Measurements from ENCODE around the gene SRM. TPM values are rescaled to one million over a fixed set of nuclear protein-coding genes. Genes with fewer than 3 reads are reported as not detected.

Gene SRM
- total and polyA plus RNA-seq, 2 donors (not counting 1 experiment from before 2014, with no cell fraction given): 38.9 to 79.2 TPM

DNA sequence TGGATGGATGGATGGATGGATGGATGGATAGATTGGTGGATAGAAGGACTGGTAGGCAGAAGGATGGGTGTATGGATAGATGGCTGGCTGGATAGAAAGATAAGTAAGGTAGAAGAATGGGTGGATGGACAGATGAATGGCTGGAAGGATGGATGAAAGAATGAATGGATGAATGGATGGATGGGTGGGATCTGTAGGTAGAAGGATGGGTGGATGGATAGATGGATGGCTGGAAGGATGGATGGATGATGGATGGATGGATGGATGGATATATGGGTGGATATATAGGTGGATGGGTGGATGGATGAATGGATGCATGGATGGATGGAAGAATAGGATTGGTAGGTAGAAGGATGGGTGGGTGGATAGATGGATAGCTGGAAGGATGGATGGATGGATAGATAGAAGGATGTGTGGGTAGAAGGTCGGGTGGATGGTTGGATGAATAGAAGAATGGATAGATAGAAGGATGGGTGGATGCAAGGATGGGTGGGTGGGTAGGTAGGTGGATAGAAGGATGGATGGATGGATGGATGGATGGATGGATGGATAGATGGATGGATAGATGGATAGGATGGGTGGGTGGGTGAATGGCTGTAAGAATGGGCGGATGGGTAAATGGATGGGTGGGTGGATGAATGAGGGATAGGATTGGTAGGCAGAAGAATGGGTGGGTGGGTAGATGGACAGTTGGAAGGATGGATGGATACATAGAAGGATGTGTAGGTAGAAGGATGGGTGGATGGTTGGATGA is 20.3 kb downstream of the SRM start:
- no peak overlapping the region for H3K27ac Mint-ChIP-seq
- Histone ChIP-seq H3K4me2 (replicated peaks; ENCODE audit: low read depth, low read length, poor library complexity, severe bottlenecking) (no peak overlapping the region), H3K79me2 (ENCODE audit: control insufficient read depth, insufficient read depth, low read length) (no peaks in the 10 kb centered on the region), H3K4me1 (ENCODE audit: control insufficient read depth in 2 of 2, insufficient read depth in 2 of 2, low read length in 2 of 2) (peaks cover 0 to 3% of the 10 kb centered on the region in 2 donors), H4K20me1 (ENCODE audit: control insufficient read depth, insufficient read depth, low read length, poor library complexity, severe bottlenecking) (no peaks in the 10 kb centered on the region), H2AFZ (ENCODE audit: insufficient read depth, low read depth, low read length, poor library complexity, severe bottlenecking) (no peak overlapping the region), H3K9ac (ENCODE audit: low read length) (no peak overlapping the region), H3K27ac (ENCODE audit: low read length in 2 of 2) (no peak overlapping the region), H3K4me3 (ENCODE audit: control extremely low read depth in 1 of 5, extremely low read depth in 1 of 5, insufficient read depth in 1 of 5, low read depth in 2 of 5, low read length in 4 of 5) (no peak overlapping the region), H3K9me3 (ENCODE audit: control extremely low read depth in 1 of 3, control insufficient read depth in 2 of 3, insufficient read depth in 1 of 3, low read length in 2 of 3) (no peaks in the 10 kb centered on the region), H3K27me3 (replicated peaks in 1 of 4; ENCODE audit: control extremely low read depth in 1 of 4, control insufficient read depth in 3 of 4, insufficient read depth in 4 of 4, low read length in 3 of 4) (peaks cover 0 to 13% (median 2%) of the 10 kb centered on the region in 4 experiments), H3K36me3 (replicated peaks in 1 of 2; ENCODE audit: control extremely low read depth in 1 of 2, control insufficient read depth in 1 of 2, extremely low read depth in 1 of 2, insufficient read depth in 2 of 2, low read length in 1 of 2) (no peaks in the 10 kb centered on the region)
- CTCF ChIA-PET: interaction anchor here (0.6 to 3.9 kb wide), 6 partner anchors 21 to 1626 kb away, joined by 3 to 156 read pairs (median 14); partner anchors contain the start of genes EXOSC10, NPPA and SRM
- intact Hi-C loops (cut with micrococcal nuclease): loop anchor here (5.0 kb wide), 1 partner anchor 203 kb away; no protein-coding TSS in a partner anchor
- TF ChIP-seq, protein P1, sequence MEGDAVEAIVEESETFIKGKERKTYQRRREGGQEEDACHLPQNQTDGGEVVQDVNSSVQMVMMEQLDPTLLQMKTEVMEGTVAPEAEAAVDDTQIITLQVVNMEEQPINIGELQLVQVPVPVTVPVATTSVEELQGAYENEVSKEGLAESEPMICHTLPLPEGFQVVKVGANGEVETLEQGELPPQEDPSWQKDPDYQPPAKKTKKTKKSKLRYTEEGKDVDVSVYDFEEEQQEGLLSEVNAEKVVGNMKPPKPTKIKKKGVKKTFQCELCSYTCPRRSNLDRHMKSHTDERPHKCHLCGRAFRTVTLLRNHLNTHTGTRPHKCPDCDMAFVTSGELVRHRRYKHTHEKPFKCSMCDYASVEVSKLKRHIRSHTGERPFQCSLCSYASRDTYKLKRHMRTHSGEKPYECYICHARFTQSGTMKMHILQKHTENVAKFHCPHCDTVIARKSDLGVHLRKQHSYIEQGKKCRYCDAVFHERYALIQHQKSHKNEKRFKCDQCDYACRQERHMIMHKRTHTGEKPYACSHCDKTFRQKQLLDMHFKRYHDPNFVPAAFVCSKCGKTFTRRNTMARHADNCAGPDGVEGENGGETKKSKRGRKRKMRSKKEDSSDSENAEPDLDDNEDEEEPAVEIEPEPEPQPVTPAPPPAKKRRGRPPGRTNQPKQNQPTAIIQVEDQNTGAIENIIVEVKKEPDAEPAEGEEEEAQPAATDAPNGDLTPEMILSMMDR (IDR thresholded peaks at IDR 0.05): no peak
- no peak for TF ChIP-seq EZH2 (IDR thresholded peaks at IDR 0.05; ENCODE audit: borderline replicate concordance, insufficient read depth, low read depth, low read length, poor library complexity, severe bottlenecking)
- POLR2A ChIA-PET: no interaction called here
- 66% methylated on average over 2 of the region's 2 CpGs for WGBS (ENCODE audit: insufficient coverage)
- H3K27me3 Mint-ChIP-seq: peaks cover 7% of the 10 kb centered on the region
- H3K9me3 Mint-ChIP-seq (ENCODE audit: insufficient read depth): no peaks in the 10 kb centered on the region
- H3K4me3 Mint-ChIP-seq: no peak overlapping the region
- DNase-seq (no peak), ATAC-seq (ENCODE audit: low read depth) (no peak)
- H3K4me1 Mint-ChIP-seq: peaks cover 4% of the 10 kb centered on the region

DNA sequence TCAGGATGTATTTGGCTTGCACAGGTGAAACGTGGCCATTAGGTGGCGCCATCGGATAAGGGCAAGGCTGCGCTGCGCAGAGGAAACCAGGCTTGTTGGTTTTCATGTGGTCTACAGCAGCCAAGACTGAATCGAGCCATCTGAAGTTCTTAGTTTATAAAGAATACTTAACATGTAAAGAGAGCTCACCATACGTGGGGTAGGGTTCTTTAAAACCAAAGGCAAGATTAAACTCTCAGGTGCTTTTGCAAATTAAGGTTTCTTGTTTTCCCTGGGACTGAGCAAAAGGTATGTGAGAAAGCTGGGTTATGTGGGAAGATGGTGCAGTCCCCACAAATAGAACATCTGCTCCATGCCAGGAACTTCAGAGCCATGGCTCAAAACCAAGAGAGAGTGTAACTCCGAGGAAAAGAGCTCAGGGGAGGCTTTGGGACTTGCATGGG is 22.1 kb downstream of the SRM start:
- peaks cover 7% of the 10 kb centered on the region for H3K27me3 Mint-ChIP-seq
- no peak overlapping the region for H3K4me2 ChIP-seq (replicated peaks; ENCODE audit: low read depth, low read length, poor library complexity, severe bottlenecking)
- POLR2A ChIA-PET: interaction anchor here (0.7 to 1.3 kb wide), 2 partner anchors 23 to 324 kb away, joined by 3 to 6 read pairs; partner anchors contain the start of gene SRM
- CTCF ChIA-PET: interaction anchor here (0.5 to 3.9 kb wide), 74 partner anchors 9 to 915 kb away, joined by 3 to 156 read pairs (median 5); partner anchors contain the start of genes AGTRAP, EXOSC10, FBXO6 and MASP2
- H3K9me3 ChIP-seq (ENCODE audit: control extremely low read depth in 1 of 3, control insufficient read depth in 2 of 3, insufficient read depth in 1 of 3, low read length in 2 of 3): no peaks in the 10 kb centered on the region
- WGBS (ENCODE audit: insufficient coverage): 0% methylated on average over 5 of the region's 8 CpGs
- no peak for TF ChIP-seq EZH2 (IDR thresholded peaks at IDR 0.05; ENCODE audit: borderline replicate concordance, insufficient read depth, low read depth, low read length, poor library complexity, severe bottlenecking)
- TF ChIP-seq, protein P1 (IDR thresholded peaks at IDR 0.05): peak; percentile 99
- H3K36me3 ChIP-seq (replicated peaks in 1 of 2; ENCODE audit: control extremely low read depth in 1 of 2, control insufficient read depth in 1 of 2, extremely low read depth in 1 of 2, insufficient read depth in 2 of 2, low read length in 1 of 2): no peaks in the 10 kb centered on the region
- no peaks in the 10 kb centered on the region for H3K9me3 Mint-ChIP-seq (ENCODE audit: insufficient read depth)
- no peak overlapping the region for H3K4me3 Mint-ChIP-seq
- intact Hi-C loops (cut with micrococcal nuclease): loop anchor here (1.0 to 5.0 kb wide), 5 partner anchors 62 to 857 kb away; partner anchors contain the start of gene EXOSC10
- H4K20me1 ChIP-seq (ENCODE audit: control insufficient read depth, insufficient read depth, low read length, poor library complexity, severe bottlenecking): no peaks in the 10 kb centered on the region
- peak; percentile 90 for DNase-seq
- no peaks in the 10 kb centered on the region for H3K79me2 ChIP-seq (ENCODE audit: control insufficient read depth, insufficient read depth, low read length)
- peaks cover 0 to 3% of the 10 kb centered on the region in 2 donors for H3K4me1 ChIP-seq (ENCODE audit: control insufficient read depth in 2 of 2, insufficient read depth in 2 of 2, low read length in 2 of 2)
- no peak overlapping the region for H3K27ac ChIP-seq (ENCODE audit: low read length in 2 of 2)
- H3K9ac ChIP-seq (ENCODE audit: low read length): no peak overlapping the region
- ATAC-seq (ENCODE audit: low read depth): peak; percentile 98
- H3K27ac Mint-ChIP-seq: no peak overlapping the region
- no peak overlapping the region for H3K4me3 ChIP-seq (ENCODE audit: control extremely low read depth in 1 of 5, extremely low read depth in 1 of 5, insufficient read depth in 1 of 5, low read depth in 2 of 5, low read length in 4 of 5)
- H2AFZ ChIP-seq (ENCODE audit: insufficient read depth, low read depth, low read length, poor library complexity, severe bottlenecking): no peak overlapping the region
- H3K27me3 ChIP-seq (replicated peaks in 1 of 4; ENCODE audit: control extremely low read depth in 1 of 4, control insufficient read depth in 3 of 4, insufficient read depth in 4 of 4, low read length in 3 of 4): peaks cover 0 to 13% (median 2%) of the 10 kb centered on the region in 4 experiments
- peaks cover 4% of the 10 kb centered on the region for H3K4me1 Mint-ChIP-seq
